Measurements from ENCODE around the gene BORA. TPM values are rescaled to one million over a fixed set of nuclear protein-coding genes. Genes with fewer than 3 reads are reported as not detected.

BORA gene
- total and polyA plus RNA-seq, 2 of the 13 experiments (the other 11 are each of a cell fraction or from before 2014, with no cell fraction given) = 4.0 to 17.4 TPM

GRCh38 chr13:72727417-72728289 is at the start of gene BORA, which contains the start of gene MZT1 (continued):
- no peak for TF ChIP-seq ZNF530 (CRISPR knock-in tag; IDR thresholded peaks at IDR 0.05; ENCODE audit: low read depth)
- TF ChIP-seq, protein P1, sequence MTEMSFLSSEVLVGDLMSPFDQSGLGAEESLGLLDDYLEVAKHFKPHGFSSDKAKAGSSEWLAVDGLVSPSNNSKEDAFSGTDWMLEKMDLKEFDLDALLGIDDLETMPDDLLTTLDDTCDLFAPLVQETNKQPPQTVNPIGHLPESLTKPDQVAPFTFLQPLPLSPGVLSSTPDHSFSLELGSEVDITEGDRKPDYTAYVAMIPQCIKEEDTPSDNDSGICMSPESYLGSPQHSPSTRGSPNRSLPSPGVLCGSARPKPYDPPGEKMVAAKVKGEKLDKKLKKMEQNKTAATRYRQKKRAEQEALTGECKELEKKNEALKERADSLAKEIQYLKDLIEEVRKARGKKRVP (CRISPR knock-in tag; IDR thresholded peaks at IDR 0.05) = peak in 1 of 2 experiments; percentile 92; a peak in 2 of 4 replicates
- peak; percentile 95 for TF ChIP-seq ZNF687 (CRISPR knock-in tag; IDR thresholded peaks at IDR 0.05)
- peak; percentile 99 for TF ChIP-seq PRMT3 (CRISPR knock-in tag; IDR thresholded peaks at IDR 0.05; ENCODE audit: borderline replicate concordance, low read depth)
- no peak for TF ChIP-seq HNF4G (IDR thresholded peaks at IDR 0.05; ENCODE audit: borderline replicate concordance, low read depth, low read length)
- no peak; the same call in 1 of the 2 replicates for TF ChIP-seq HNF4G (CRISPR knock-in tag; IDR thresholded peaks at IDR 0.05; ENCODE audit: borderline replicate concordance, low read depth)
- TF ChIP-seq TOE1 (CRISPR knock-in tag; IDR thresholded peaks at IDR 0.05) = no peak
- TF ChIP-seq MIXL1 (CRISPR knock-in tag; IDR thresholded peaks at IDR 0.05) = peak; percentile 73; the same call in 1 of the 2 replicates
- TF ChIP-seq TARDBP (CRISPR knock-in tag; IDR thresholded peaks at IDR 0.05) = peak; percentile 75; the same call in 1 of the 2 replicates
- TF ChIP-seq PPARG (CRISPR knock-in tag; conservative IDR thresholded peaks at IDR 0.05) = peak; percentile 65
- peak; percentile 99 for TF ChIP-seq ZNF468 (CRISPR knock-in tag; IDR thresholded peaks at IDR 0.05)
- no peak for TF ChIP-seq SOX13 (IDR thresholded peaks at IDR 0.05)
- peak in 1 of 2 experiments; percentile 51; a peak in 2 of 4 replicates for TF ChIP-seq SOX13 (CRISPR knock-in tag; conservative IDR thresholded peaks at IDR 0.05 in 1 of 2, IDR thresholded peaks at IDR 0.05 in 1 of 2)
- no peak for TF ChIP-seq ZFAT (CRISPR knock-in tag; conservative IDR thresholded peaks at IDR 0.05)
- peak; percentile 40; the same call in 1 of the 2 replicates for TF ChIP-seq ZNF770 (CRISPR knock-in tag; IDR thresholded peaks at IDR 0.05)
- TF ChIP-seq PAWR (CRISPR knock-in tag; IDR thresholded peaks at IDR 0.05; ENCODE audit: borderline replicate concordance) = 0 out of 2 replicates have a peak, but pooled peaks have one; percentile 42
- TF ChIP-seq SNAI1 (CRISPR knock-in tag; IDR thresholded peaks at IDR 0.05; ENCODE audit: borderline replicate concordance) = 0 out of 2 replicates have a peak, but pooled peaks have one; percentile 71
- TF ChIP-seq NFIB (CRISPR knock-in tag; IDR thresholded peaks at IDR 0.05; ENCODE audit: borderline replicate concordance) = no peak
- TF ChIP-seq MED8 (CRISPR knock-in tag; IDR thresholded peaks at IDR 0.05; ENCODE audit: insufficient replicate concordance) = no peak
- TF ChIP-seq NFE2 (CRISPR knock-in tag; IDR thresholded peaks at IDR 0.05) = no peak
- TF ChIP-seq ZIK1 (CRISPR knock-in tag; IDR thresholded peaks at IDR 0.05; ENCODE audit: borderline replicate concordance, low read depth) = peak; percentile 95
- TF ChIP-seq REPIN1 (CRISPR knock-in tag; IDR thresholded peaks at IDR 0.05; ENCODE audit: borderline replicate concordance, low read depth) = peak; percentile 98
